Retina (tissue), 1 donor: Measurements from ENCODE around the gene SUPT20HL2.
"Not testable (repeated sequence)": the region's sequence is repeated elsewhere in the genome, so short reads cannot be mapped to it uniquely, and the experiment has no call there.

Experiments used
- DNase-seq: peaks from one replicate; pipeline ENCODE4 v3.0.0-alpha.2; 2016

The SUPT20HL2 gene

GRCh38 chrX:24314019-24314635 is at the start of gene SUPT20HL2:
Gene SUPT20HL2 (minus strand): TSS chrX:24314069. CDS start chrX:24313315, 754 bp downstream.
- DNase-seq, result no peak

GRCh38 chrX:24362089-24362745 is 48.3 kb upstream of the SUPT20HL2 start:
- not testable (repeated sequence) for DNase-seq

GRCh38 chrX:24360272-24360671 is 46.4 kb upstream of the SUPT20HL2 start, which contains the start of gene SUPT20HL1:
Gene SUPT20HL1 (plus strand): TSS chrX:24360639. CDS start chrX:24362761, 2,122 bp downstream.
- DNase-seq, result no peak

- no peak for DNase-seq
Measured at GRCh38 chrX:24357106-24357505, 43.2 kb upstream of the SUPT20HL2 start.

- DNase-seq, result no peak
Measured at GRCh38 chrX:24355095-24355494, 41.2 kb upstream of the SUPT20HL2 start.

- DNase-seq, result no peak
Measured at GRCh38 chrX:24350217-24350616, 36.3 kb upstream of the SUPT20HL2 start.

- DNase-seq, result no peak
Measured at GRCh38 chrX:24347881-24348280, 34.0 kb upstream of the SUPT20HL2 start.

GRCh38 chrX:24343719-24344118 is 29.9 kb upstream of the SUPT20HL2 start:
- DNase-seq, result no peak

GRCh38 chrX:24341795-24342194 is 27.9 kb upstream of the SUPT20HL2 start:
- no peak for DNase-seq

- DNase-seq, result no peak
Measured at GRCh38 chrX:24340501-24340900, 26.6 kb upstream of the SUPT20HL2 start.

GRCh38 chrX:24339911-24340310 is 26.0 kb upstream of the SUPT20HL2 start:
- DNase-seq, result no peak

- no peak for DNase-seq
Measured at GRCh38 chrX:24335871-24336270, 22.0 kb upstream of the SUPT20HL2 start.

- no peak for DNase-seq
Measured at GRCh38 chrX:24334461-24334860, 20.6 kb upstream of the SUPT20HL2 start.

GRCh38 chrX:24333371-24333770 is 19.5 kb upstream of the SUPT20HL2 start:
- DNase-seq, result no peak

- DNase-seq, result no peak
Measured at GRCh38 chrX:24332878-24333277, 19.0 kb upstream of the SUPT20HL2 start.

- no peak for DNase-seq
Measured at GRCh38 chrX:24325231-24325630, 11.4 kb upstream of the SUPT20HL2 start.

- no peak for DNase-seq
Measured at GRCh38 chrX:24321741-24322395, 8.0 kb upstream of the SUPT20HL2 start.

- no peak for DNase-seq
Measured at GRCh38 chrX:24317567-24317966, 3.7 kb upstream of the SUPT20HL2 start.

- no peak for DNase-seq
Measured at GRCh38 chrX:24316111-24316510, 2.2 kb upstream of the SUPT20HL2 start.

GRCh38 chrX:24312249-24312607 is 1.6 kb downstream of the SUPT20HL2 start:
- not testable (repeated sequence) for DNase-seq

GRCh38 chrX:24311507-24312248 is 2.2 kb downstream of the SUPT20HL2 start:
- DNase-seq, result not testable (repeated sequence)

GRCh38 chrX:24310916-24311315 is 3.0 kb downstream of the SUPT20HL2 start:
- DNase-seq, result peak; percentile 13
